GM12865 (cell line): ENCODE data around the gene RNF220.
A peak's percentile ranks its signal among the peaks of the same experiment; 100 is the strongest.

Experiments
- DNase-seq: peaks from one replicate; pipeline ENCODE4 v3.0.0; 2010; ENCODE audit warnings: low read depth
- H3K4me3 ChIP-seq: 2 replicates; pipeline ENCODE4 v1.5.1; 2011; ENCODE audit warnings: mild to moderate bottlenecking, low read depth, low read length, control low read depth
- TF ChIP-seq, protein P1 (sequence below): IDR thresholded peaks from 2 replicates; pipeline ENCODE4 v1.5.1; 2011; ENCODE audit warnings: low read length, control low read depth, low read depth, inconsistent platforms; ENCODE audit not compliant: insufficient read depth; ENCODE audit errors: missing control alignments

The RNF220 gene

DNA sequence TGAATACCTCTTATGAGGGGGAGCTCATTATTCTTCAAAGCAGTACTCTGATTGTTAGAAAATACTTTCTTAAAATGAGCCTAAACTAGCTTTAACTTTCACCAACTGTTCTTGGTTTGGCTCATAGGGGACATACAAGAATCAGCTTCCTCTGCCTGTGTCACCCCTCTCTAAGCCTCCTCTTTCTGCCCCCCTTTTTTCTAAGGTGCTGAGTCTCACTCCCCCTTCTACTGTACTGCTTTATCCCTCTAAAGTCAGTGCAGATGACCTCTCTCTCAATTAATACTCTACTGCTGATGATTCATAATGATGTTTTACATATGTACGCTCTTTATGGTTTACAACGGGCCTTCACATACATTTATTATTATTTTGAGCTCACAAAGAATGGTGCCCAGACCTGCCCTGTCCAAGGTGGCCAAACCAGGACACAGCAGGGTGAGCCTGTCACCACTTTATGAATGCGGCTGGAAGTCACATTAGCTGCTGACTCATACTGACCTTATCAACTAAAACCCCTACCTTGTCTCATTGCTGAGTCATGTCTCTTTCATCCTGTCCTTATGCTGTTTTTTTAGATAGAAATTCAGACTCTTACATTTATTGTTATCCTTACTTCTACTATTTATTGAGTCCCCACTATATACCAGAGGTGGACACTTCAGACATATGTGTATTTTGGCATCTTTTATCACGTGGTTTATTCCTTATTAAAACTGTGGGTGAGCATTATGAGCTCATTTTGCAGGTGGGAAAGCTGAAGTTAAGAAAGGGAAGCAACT lies 126.9 kb downstream of the RNF220 start:
- no peak overlapping the region for H3K4me3 ChIP-seq
- TF ChIP-seq, protein P1, sequence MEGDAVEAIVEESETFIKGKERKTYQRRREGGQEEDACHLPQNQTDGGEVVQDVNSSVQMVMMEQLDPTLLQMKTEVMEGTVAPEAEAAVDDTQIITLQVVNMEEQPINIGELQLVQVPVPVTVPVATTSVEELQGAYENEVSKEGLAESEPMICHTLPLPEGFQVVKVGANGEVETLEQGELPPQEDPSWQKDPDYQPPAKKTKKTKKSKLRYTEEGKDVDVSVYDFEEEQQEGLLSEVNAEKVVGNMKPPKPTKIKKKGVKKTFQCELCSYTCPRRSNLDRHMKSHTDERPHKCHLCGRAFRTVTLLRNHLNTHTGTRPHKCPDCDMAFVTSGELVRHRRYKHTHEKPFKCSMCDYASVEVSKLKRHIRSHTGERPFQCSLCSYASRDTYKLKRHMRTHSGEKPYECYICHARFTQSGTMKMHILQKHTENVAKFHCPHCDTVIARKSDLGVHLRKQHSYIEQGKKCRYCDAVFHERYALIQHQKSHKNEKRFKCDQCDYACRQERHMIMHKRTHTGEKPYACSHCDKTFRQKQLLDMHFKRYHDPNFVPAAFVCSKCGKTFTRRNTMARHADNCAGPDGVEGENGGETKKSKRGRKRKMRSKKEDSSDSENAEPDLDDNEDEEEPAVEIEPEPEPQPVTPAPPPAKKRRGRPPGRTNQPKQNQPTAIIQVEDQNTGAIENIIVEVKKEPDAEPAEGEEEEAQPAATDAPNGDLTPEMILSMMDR: no peak
- peak; percentile 69 for DNase-seq

DNA sequence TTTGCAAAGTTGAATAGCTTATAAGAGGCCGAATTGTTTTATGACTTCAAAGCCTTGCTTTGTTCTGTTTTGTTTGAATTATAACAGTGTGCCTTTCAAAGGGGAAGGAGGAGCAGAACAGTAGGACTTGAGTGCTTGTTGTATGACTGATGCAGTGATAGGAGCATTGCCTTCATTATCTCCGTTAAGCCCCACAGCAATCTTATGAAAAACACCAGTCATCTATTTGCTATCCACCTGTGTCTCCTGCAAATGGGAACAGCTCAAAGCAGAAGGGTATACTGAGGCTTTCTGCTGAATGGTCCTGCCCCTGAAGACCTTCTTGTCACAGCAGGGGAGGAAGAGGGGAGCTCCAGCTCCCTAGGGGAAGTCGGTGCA lies 127.5 kb downstream of the RNF220 start:
- no peak overlapping the region for H3K4me3 ChIP-seq
- no peak for DNase-seq
- TF ChIP-seq, protein P1: no peak

DNA sequence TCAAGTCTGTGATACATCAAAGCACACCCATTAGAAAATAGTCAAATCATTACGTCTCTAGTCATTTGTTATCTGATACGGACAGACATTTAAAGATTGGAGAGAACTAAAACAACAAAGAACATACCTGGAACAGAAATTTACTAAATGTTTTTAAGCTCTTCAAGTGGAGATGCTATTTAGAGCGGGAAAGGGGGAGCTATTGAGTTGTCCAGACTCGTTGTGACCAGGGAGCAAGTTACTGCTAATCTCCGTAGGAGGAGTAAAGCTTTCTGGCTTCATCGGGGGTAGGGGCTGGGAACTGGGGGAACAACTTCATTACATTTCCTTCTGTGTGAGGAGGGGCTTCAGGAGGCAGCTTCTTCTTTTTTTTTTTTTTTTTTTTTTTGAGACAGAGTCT lies 129.7 kb downstream of the RNF220 start:
- TF ChIP-seq, protein P1: no peak
- no peak overlapping the region for H3K4me3 ChIP-seq
- no peak for DNase-seq

DNA sequence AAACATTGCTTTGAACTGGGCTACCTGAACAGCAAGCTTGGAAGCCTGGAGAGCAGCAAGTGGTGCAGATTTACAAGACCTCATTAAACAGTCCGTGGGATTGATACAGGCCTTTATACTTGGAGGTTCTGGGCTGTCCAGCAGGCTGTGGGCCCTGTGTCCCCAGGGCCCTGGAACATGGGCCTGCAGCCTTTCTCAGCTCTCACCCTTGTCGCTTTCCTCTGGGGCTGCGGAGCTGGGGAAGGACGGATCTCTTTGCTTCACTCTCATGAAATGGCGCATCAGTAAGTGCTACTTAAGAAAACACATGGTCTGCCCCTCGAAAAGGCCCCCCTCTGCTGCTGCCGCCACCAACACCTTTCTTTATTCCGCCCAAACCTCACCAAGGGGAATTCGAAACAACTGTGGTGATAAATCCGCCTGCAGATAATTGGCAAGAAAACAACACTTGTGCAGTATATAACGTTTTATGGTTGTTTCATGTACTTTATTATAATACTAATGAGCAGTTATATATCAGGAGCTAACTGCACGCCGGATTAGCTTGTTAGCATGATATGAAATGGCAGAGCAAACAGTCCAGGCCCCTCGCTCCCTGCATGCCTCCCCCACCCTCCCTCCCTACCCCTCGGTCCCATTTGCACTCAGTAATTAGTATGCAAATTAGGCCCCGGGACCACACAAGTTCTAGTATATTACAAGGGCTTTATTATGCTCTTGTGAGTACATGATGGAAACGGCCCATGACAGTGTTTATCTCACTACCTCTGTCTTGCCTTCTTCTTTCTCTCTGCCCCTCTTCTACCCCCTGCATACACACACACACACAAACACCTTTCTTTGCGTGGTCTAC lies 131.5 kb downstream of the RNF220 start:
- DNase-seq: no peak
- no peak overlapping the region for H3K4me3 ChIP-seq
- TF ChIP-seq, protein P1: no peak

DNA sequence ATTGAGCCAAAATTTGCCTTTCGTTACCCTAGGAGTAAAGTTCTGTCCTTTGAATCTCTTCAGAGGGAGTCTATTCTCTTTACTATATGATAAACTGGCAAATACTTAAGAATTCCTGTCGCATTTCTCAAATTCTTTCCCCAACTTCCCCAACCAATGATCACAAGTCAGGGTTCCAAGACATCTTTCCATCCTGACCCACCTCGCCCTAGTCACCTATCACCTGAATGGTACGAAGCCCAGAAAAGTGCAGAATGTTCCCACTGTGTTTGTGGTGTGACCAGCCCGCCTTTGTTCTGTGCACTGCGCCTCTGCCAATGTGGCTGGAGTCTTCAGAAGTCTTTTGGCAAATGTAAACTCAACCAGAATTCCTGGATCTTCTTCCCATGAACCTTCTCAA lies 132.5 kb downstream of the RNF220 start:
- no peak overlapping the region for H3K4me3 ChIP-seq
- DNase-seq: no peak
- TF ChIP-seq, protein P1: no peak

DNA sequence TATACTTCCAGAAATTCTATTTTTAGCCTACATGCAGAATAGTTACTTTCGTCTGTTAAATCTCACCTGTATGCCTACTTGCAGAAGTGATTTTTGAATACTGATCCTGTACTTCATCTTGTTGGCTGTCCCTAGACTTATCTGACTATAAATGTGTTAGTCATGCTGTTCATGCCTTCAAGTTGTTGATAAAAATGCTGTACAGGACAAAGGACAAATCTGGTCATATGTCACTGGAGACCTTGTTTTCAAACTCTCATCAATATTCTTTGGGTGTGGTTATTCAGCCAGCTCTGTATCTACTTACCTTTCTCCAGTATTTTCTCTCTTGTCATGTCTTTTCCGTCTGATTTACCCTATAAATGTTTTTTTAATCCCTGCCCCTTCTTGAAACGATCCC lies 132.9 kb downstream of the RNF220 start:
- TF ChIP-seq, protein P1: no peak
- no peak for DNase-seq
- no peak overlapping the region for H3K4me3 ChIP-seq
